ENCODE measurements around the gene HERC3.

The HERC3 gene

GRCh38 chr4:88734403-88734949 is 142.2 kb downstream of the HERC3 start:
- H3K4me3 ChIP-seq (ENCODE audit: low read depth, low read length) = no peak overlapping the region
- no peak for DNase-seq (ENCODE audit: low read depth, low spot score)
- ChIA-PET POLR2A (no interaction called here), CTCF (interaction anchor here (2.4 kb wide), 1 partner anchor 28 kb away, joined by 8 read pairs; no protein-coding TSS in a partner anchor)
- TF ChIP-seq, protein P1, sequence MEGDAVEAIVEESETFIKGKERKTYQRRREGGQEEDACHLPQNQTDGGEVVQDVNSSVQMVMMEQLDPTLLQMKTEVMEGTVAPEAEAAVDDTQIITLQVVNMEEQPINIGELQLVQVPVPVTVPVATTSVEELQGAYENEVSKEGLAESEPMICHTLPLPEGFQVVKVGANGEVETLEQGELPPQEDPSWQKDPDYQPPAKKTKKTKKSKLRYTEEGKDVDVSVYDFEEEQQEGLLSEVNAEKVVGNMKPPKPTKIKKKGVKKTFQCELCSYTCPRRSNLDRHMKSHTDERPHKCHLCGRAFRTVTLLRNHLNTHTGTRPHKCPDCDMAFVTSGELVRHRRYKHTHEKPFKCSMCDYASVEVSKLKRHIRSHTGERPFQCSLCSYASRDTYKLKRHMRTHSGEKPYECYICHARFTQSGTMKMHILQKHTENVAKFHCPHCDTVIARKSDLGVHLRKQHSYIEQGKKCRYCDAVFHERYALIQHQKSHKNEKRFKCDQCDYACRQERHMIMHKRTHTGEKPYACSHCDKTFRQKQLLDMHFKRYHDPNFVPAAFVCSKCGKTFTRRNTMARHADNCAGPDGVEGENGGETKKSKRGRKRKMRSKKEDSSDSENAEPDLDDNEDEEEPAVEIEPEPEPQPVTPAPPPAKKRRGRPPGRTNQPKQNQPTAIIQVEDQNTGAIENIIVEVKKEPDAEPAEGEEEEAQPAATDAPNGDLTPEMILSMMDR (IDR thresholded peaks at IDR 0.05; ENCODE audit: insufficient read depth, low read length, missing control alignments) = no peak

DNA sequence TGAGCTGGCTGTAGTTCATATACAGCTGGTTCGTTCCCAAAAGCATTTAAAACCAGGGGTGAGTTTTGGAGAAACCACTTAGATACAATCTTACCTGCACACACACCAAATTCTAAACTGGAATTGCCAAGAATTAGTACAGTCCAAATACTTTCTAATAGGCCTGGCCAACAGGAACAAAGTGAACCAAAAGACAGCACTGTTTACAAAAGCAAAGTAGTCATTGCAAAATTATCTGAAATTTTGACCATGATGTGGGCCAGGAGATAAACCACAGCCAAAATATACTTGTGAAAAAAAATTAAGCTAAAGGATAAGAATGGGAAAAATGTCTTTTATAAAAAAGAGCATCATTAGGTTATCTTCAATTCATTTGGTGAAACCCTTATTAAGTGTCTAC is 143.3 kb downstream of the HERC3 start:
- TF ChIP-seq, protein P1 (IDR thresholded peaks at IDR 0.05; ENCODE audit: insufficient read depth, low read length, missing control alignments) = no peak
- DNase-seq (ENCODE audit: low read depth, low spot score) = no peak
- ChIA-PET CTCF (interaction anchor here (0.7 to 2.4 kb wide), 8 partner anchors 8 to 288 kb away, joined by 3 to 8 read pairs (median 3); no protein-coding TSS in a partner anchor), POLR2A (no interaction called here)
- H3K4me3 ChIP-seq (ENCODE audit: low read depth, low read length) = no peak overlapping the region

DNA sequence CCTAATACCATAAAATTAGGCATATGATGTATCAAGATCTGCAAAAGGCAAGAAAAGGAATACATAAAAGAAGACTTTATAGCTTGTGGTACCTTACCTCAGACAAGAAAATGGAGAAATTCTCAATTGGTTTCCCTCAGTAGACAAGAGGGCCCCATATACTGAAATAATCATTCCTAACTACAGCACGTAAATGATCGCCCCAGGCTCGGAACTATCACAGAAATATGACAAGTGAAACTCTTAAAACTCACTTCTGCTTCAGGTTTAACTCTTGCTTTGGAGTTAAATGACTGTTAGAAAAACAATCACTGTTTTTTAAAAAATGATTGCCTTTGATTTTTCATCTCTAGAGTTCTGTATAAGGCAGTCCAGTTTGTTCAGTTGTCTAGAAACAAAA is 144.0 kb downstream of the HERC3 start:
- no peak for DNase-seq (ENCODE audit: low read depth, low spot score)
- POLR2A ChIA-PET = no interaction called here
- TF ChIP-seq, protein P1 (IDR thresholded peaks at IDR 0.05; ENCODE audit: insufficient read depth, low read length, missing control alignments) = no peak
- CTCF ChIA-PET = interaction anchor here (0.7 to 2.4 kb wide), 7 partner anchors 7 to 288 kb away, joined by 3 to 8 read pairs (median 3); no protein-coding TSS in a partner anchor
- H3K4me3 ChIP-seq (ENCODE audit: low read depth, low read length) = no peak overlapping the region

- ChIA-PET CTCF (interaction anchor here (0.9 to 1.5 kb wide), 4 partner anchors 11 to 286 kb away, joined by 3 to 4 read pairs (median 3); no protein-coding TSS in a partner anchor), POLR2A (no interaction called here)
- TF ChIP-seq, protein P1 (IDR thresholded peaks at IDR 0.05; ENCODE audit: insufficient read depth, low read length, missing control alignments) = no peak
- H3K4me3 ChIP-seq (ENCODE audit: low read depth, low read length) = no peak overlapping the region
- no peak for DNase-seq (ENCODE audit: low read depth, low spot score)
These were observed 145.1 kb downstream of the HERC3 start for GRCh38 chr4:88737307-88737941.

DNA sequence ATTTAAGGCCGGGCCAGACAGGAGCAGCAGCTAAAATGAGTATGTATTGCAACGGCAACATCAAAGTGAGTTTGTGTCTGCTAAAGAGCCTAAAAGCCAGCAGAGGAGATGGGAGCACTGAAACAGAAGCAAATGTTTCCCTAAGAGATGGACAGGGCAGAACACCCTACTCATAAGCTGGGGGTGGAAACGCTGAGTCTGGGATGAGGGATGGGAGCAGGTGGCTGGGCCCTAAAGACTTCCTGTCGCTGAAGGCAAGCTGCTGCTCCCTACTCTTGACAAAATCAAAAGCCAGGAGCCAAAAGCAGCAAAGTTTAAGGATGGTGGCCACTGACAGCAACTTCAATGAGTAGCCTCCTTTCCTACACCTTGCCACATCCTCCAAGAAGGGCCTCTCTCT is 145.9 kb downstream of the HERC3 start:
- DNase-seq (ENCODE audit: low read depth, low spot score) = no peak
- ChIA-PET CTCF (interaction anchor here (0.7 to 1.4 kb wide), 3 partner anchors 60 to 286 kb away, joined by 3 to 4 read pairs (median 3); no protein-coding TSS in a partner anchor), POLR2A (no interaction called here)
- H3K4me3 ChIP-seq (ENCODE audit: low read depth, low read length) = no peak overlapping the region
- TF ChIP-seq, protein P1 (IDR thresholded peaks at IDR 0.05; ENCODE audit: insufficient read depth, low read length, missing control alignments) = no peak

- ChIA-PET CTCF (interaction anchor here (0.8 to 1.7 kb wide), 3 partner anchors 38 to 217 kb away, joined by 3 to 7 read pairs (median 3); no protein-coding TSS in a partner anchor), POLR2A (no interaction called here)
- TF ChIP-seq, protein P1 (IDR thresholded peaks at IDR 0.05; ENCODE audit: insufficient read depth, low read length, missing control alignments) = no peak
- H3K4me3 ChIP-seq (ENCODE audit: low read depth, low read length) = no peak overlapping the region
- DNase-seq (ENCODE audit: low read depth, low spot score) = no peak
These were observed 150.3 kb downstream of the HERC3 start for GRCh38 chr4:88742561-88742960.

Data from AG04449 (cell line).